HCT116 (cell line): Measurements from ENCODE around the gene CAST. TPM values are rescaled to one million over a fixed set of nuclear protein-coding genes. Genes with fewer than 3 reads are reported as not detected.

Experiments used
- ATAC-seq: fragments of 200-7000 bp; cut with Tn5 transposase; 2 replicates; pipeline ENCODE4 v1.9.1; 2020; ENCODE audit warnings: mild to moderate bottlenecking, moderate library complexity
- BruUV-seq: library from RNA; stranded (reverse); fragments of 400-500 nt; replicated peaks from 2 replicates; lab custom pipeline; 2021; lab: Mats Ljungman, UMichigan
- CTCF ChIA-PET: fragments of 300-600 bp; sonication (Branson Sonifier 250); formaldehyde crosslinking; loops from one replicate; lab custom pipeline; 2021; ENCODE audit warnings: antibody characterized with exemption; lab: Charles Lee
- POLR2A ChIA-PET: fragments of 300-600, 350-600 bp; sonication (Branson Sonifier 250); formaldehyde crosslinking; loops from one replicate; lab custom pipeline; 2021; ENCODE audit warnings: antibody characterized with exemption; lab: Charles Lee
- RAD21 ChIA-PET, 2 experiments: fragments of 300-600 bp; sonication (Branson Sonifier 250); formaldehyde crosslinking; loops; one replicate each; lab custom pipeline; 2023; ENCODE audit warnings: low total read pairs in 2 of 2; ENCODE audit not compliant: uncharacterized antibody in 2 of 2, unreplicated experiment in 2 of 2, low non-redundant PET in 1 of 2; lab: Charles Lee
- DNase-seq: peaks from one replicate; pipeline ENCODE4 v3.0.0-alpha.2; 2010; ENCODE audit warnings: low read depth, low spot score
- H2AFZ ChIP-seq: fragments of 200-600 bp; shearing (Covaris generic), sonication (generic); 2 replicates; pipeline ENCODE4 v1.6.1; 2017; ENCODE audit warnings: low read depth, mixed run types, mixed read lengths, antibody characterized with exemption, low read length; ENCODE audit not compliant: poor library complexity, severe bottlenecking
- H3K27ac ChIP-seq: 2 replicates; pipeline ENCODE4 v1.5.1; 2012; ENCODE audit warnings: low read depth, low read length
- H3K27me3 ChIP-seq: fragments of 200-600 bp; sonication (generic); 2 replicates; pipeline ENCODE4 v1.6.1; 2016; ENCODE audit warnings: mixed run types, low read length, mixed read lengths; ENCODE audit not compliant: insufficient read depth
- H3K36me3 ChIP-seq, 2 experiments: fragments of 200-500 bp in 1 of 2; fragments of 200-600 bp in 1 of 2; sonication (Bioruptor generic) in 1 of 2; sonication (generic) in 1 of 2; 2 replicates each; pipeline versions ENCODE4 v1.5.1 to v1.6.1; 2014 to 2016; ENCODE audit warnings: low read length in 2 of 2, inconsistent platforms in 1 of 2, mixed read lengths in 1 of 2, mixed run types in 1 of 2; ENCODE audit not compliant: insufficient read depth in 2 of 2, control insufficient read depth in 1 of 2
- H3K4me1 ChIP-seq, 2 experiments: fragments of 200-600 bp in 1 of 2; sonication (generic) in 1 of 2; 2 replicates each; pipeline versions ENCODE4 v1.5.1 to v1.6.1; 2012 to 2017; ENCODE audit warnings: low read length in 2 of 2, inconsistent platforms in 1 of 2, mild to moderate bottlenecking in 1 of 2, mixed read lengths in 1 of 2, mixed run types in 1 of 2, moderate library complexity in 1 of 2; ENCODE audit not compliant: insufficient read depth in 2 of 2, control insufficient read depth in 1 of 2
- H3K4me2 ChIP-seq: fragments of 200-600 bp; sonication (generic); 2 replicates; pipeline ENCODE4 v1.6.1; 2017; ENCODE audit warnings: mixed run types, low read length, mixed read lengths
- H3K4me3 ChIP-seq, 2 experiments: fragments of 200-600 bp in 1 of 2; sonication (generic) in 1 of 2; replicated peaks in 1 of 2; 2 replicates each; pipeline ENCODE4 v1.5.1; 2011 to 2016; ENCODE audit warnings: low read length in 2 of 2, control low read depth in 1 of 2, low read depth in 1 of 2, mild to moderate bottlenecking in 1 of 2, mixed read lengths in 1 of 2, mixed run types in 1 of 2
- H3K79me2 ChIP-seq: fragments of 200-600 bp; sonication (generic); 2 replicates; pipeline ENCODE4 v1.6.1; 2017; ENCODE audit warnings: mild to moderate bottlenecking, mixed run types, low read length, moderate library complexity, mixed read lengths; ENCODE audit not compliant: insufficient read depth
- H3K9ac ChIP-seq: fragments of 200-600 bp; sonication (generic); 2 replicates; pipeline ENCODE4 v1.6.1; 2016; ENCODE audit warnings: low read length, mixed read lengths
- H3K9me2 ChIP-seq: fragments of 200-600 bp; sonication (generic), shearing (Covaris generic); 2 replicates; pipeline ENCODE4 v1.6.1; 2017; ENCODE audit warnings: mixed run types, mild to moderate bottlenecking, moderate library complexity; ENCODE audit not compliant: insufficient read depth
- H3K9me3 ChIP-seq, 2 experiments: fragments of 200-500 bp in 1 of 2; fragments of 200-600 bp in 1 of 2; sonication (Bioruptor generic) in 1 of 2; sonication (generic) in 1 of 2; 2 replicates each; pipeline ENCODE4 v1.6.1; 2014 to 2017; ENCODE audit warnings: low read length in 2 of 2, mixed read lengths in 2 of 2, inconsistent platforms in 1 of 2, low read depth in 1 of 2, mild to moderate bottlenecking in 1 of 2, mixed run types in 1 of 2, moderate library complexity in 1 of 2; ENCODE audit not compliant: control insufficient read depth in 1 of 2, insufficient read depth in 1 of 2
- H4K20me1 ChIP-seq: fragments of 200-600 bp; sonication (generic), shearing (Covaris generic); 2 replicates; pipeline ENCODE4 v1.6.1; 2017; ENCODE audit warnings: mixed run types, mild to moderate bottlenecking, moderate library complexity; ENCODE audit not compliant: insufficient read depth
- CBX3 ChIP-seq: IDR thresholded peaks from 2 replicates; pipeline ENCODE4 v1.6.1; 2012; ENCODE audit warnings: low read depth
- CEBPB ChIP-seq: IDR thresholded peaks from 2 replicates; pipeline ENCODE4 v1.6.1; 2012; ENCODE audit warnings: low read depth
- ELF1 ChIP-seq: IDR thresholded peaks from 2 replicates; pipeline ENCODE4 v1.6.1; 2012; ENCODE audit warnings: low read depth, borderline replicate concordance
- FOSL1 ChIP-seq: IDR thresholded peaks from 2 replicates; pipeline ENCODE4 v1.6.1; 2012; ENCODE audit warnings: low read depth
- JUND ChIP-seq: IDR thresholded peaks from 2 replicates; pipeline ENCODE4 v1.6.1; 2012
- POLR2A ChIP-seq: IDR thresholded peaks from 2 replicates; pipeline ENCODE4 v1.7.0; 2011; ENCODE audit warnings: borderline replicate concordance; ENCODE audit not compliant: insufficient read depth, insufficient read length; ENCODE audit errors: extremely low read depth
- RAD21 ChIP-seq: IDR thresholded peaks from 2 replicates; pipeline ENCODE4 v1.6.1; 2012; ENCODE audit warnings: low read depth, mild to moderate bottlenecking
- SP1 ChIP-seq: IDR thresholded peaks from 2 replicates; pipeline ENCODE4 v1.6.1; 2012; ENCODE audit warnings: low read depth
- SRF ChIP-seq: IDR thresholded peaks from 2 replicates; pipeline ENCODE4 v1.6.1; 2012; ENCODE audit warnings: low read depth
- TCF7L2 ChIP-seq: IDR thresholded peaks from 2 replicates; pipeline ENCODE4 v1.7.0; 2011; ENCODE audit warnings: borderline replicate concordance, inconsistent platforms; ENCODE audit not compliant: insufficient read depth, insufficient read length; ENCODE audit errors: extremely low read depth
- YY1 ChIP-seq: IDR thresholded peaks from 2 replicates; pipeline ENCODE4 v1.6.1; 2011; ENCODE audit warnings: low read length, low read depth, moderate library complexity, mild to moderate bottlenecking; ENCODE audit not compliant: insufficient replicate concordance; ENCODE audit errors: extremely low read depth
- ZFX ChIP-seq: fragments of 450-650 bp; IDR thresholded peaks from 2 replicates; pipeline ENCODE4 v1.6.1; 2017
- ZNF274 ChIP-seq: fragments of 200-500 bp; sonication (Bioruptor generic); IDR thresholded peaks from 2 replicates; pipeline ENCODE4 v1.6.1; 2014; ENCODE audit warnings: mild to moderate bottlenecking, low read depth, low read length, inconsistent platforms
- intact Hi-C: fragments of 100-400 bp; cut with micrococcal nuclease; formaldehyde crosslinking; loops from 2 replicates; pipeline ENCODE4 v1.10.0; 2022
- total RNA-seq: library from RNA; stranded (reverse); gene quantifications from one replicate; pipeline ENCODE4 v1.2.1, GENCODE V29; 2021; ENCODE audit not compliant: unreplicated experiment
- TF ChIP-seq, protein P1 (sequence below), 3 experiments: fragments of 200-600 bp in 1 of 3; sonication (generic) in 1 of 3; IDR thresholded peaks in 2 of 3; conservative IDR thresholded peaks in 1 of 3; 2 replicates each; pipeline ENCODE4 v1.5.1; 2012 to 2017; ENCODE audit warnings: low read depth in 2 of 3, low read length in 2 of 3, antibody characterized with exemption in 1 of 3, borderline replicate concordance in 1 of 3, control low read depth in 1 of 3, mild to moderate bottlenecking in 1 of 3, mixed read lengths in 1 of 3, mixed run types in 1 of 3, moderate library complexity in 1 of 3; ENCODE audit not compliant: insufficient read depth in 1 of 3
- TF ChIP-seq, protein P2 (sequence below): IDR thresholded peaks from 2 replicates; pipeline ENCODE4 v1.6.1; 2011; ENCODE audit warnings: mild to moderate bottlenecking, low read length, moderate library complexity; ENCODE audit not compliant: insufficient replicate concordance; ENCODE audit errors: extremely low read depth
- TF ChIP-seq, protein P3 (sequence below): IDR thresholded peaks from 2 replicates; pipeline ENCODE4 v1.6.1; 2012; ENCODE audit warnings: low read depth
- TF ChIP-seq, protein P4 (sequence below): IDR thresholded peaks from 2 replicates; pipeline ENCODE4 v1.6.1; 2012
- TF ChIP-seq, protein P5 (sequence below): IDR thresholded peaks from 2 replicates; pipeline ENCODE4 v1.6.1; 2012

The CAST gene
- total RNA-seq, 1 experiment from 2014 or later, result 142 TPM

GRCh38 chr5:96680759-96681470 is 18.7 kb downstream of the CAST start:
- ATAC-seq, result no peak
- intact Hi-C loops, result no loop called here

More at GRCh38 chr5:96680759-96681470, 18.7 kb downstream of the CAST start:
- H3K9ac ChIP-seq, result no peak overlapping the region
- no peaks in the 10 kb centered on the region for H3K4me1 ChIP-seq
- no TSS peak for BruUV-seq
- no peak overlapping the region for H2AFZ ChIP-seq
- H3K27ac ChIP-seq, result no peak overlapping the region
- no peak overlapping the region for H3K4me3 ChIP-seq
- DNase-seq, result no peak
- H3K27me3 ChIP-seq, result no peaks in the 10 kb centered on the region
- no peaks in the 10 kb centered on the region for H4K20me1 ChIP-seq
- POLR2A ChIA-PET, result interaction anchor here (1.1 kb wide), 1 partner anchor 11 kb away, joined by 3 read pairs; no protein-coding TSS in a partner anchor
- no peak overlapping the region for H3K4me2 ChIP-seq
- no peaks in the 10 kb centered on the region for H3K36me3 ChIP-seq
- H3K79me2 ChIP-seq, result no peaks in the 10 kb centered on the region
- RAD21 ChIA-PET, result no interaction called here
- TF ChIP-seq TCF7L2, result no peak
- TF ChIP-seq, protein P1, sequence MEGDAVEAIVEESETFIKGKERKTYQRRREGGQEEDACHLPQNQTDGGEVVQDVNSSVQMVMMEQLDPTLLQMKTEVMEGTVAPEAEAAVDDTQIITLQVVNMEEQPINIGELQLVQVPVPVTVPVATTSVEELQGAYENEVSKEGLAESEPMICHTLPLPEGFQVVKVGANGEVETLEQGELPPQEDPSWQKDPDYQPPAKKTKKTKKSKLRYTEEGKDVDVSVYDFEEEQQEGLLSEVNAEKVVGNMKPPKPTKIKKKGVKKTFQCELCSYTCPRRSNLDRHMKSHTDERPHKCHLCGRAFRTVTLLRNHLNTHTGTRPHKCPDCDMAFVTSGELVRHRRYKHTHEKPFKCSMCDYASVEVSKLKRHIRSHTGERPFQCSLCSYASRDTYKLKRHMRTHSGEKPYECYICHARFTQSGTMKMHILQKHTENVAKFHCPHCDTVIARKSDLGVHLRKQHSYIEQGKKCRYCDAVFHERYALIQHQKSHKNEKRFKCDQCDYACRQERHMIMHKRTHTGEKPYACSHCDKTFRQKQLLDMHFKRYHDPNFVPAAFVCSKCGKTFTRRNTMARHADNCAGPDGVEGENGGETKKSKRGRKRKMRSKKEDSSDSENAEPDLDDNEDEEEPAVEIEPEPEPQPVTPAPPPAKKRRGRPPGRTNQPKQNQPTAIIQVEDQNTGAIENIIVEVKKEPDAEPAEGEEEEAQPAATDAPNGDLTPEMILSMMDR (IDR thresholded peaks at IDR 0.05 in 2 of 3, conservative IDR thresholded peaks at IDR 0.05 in 1 of 3; ENCODE audit: borderline replicate concordance in 1 of 3, insufficient read depth in 1 of 3, low read depth in 2 of 3, low read length in 2 of 3), result no peak
- no peak for TF ChIP-seq SRF
- no peak for TF ChIP-seq CEBPB
- TF ChIP-seq, protein P2, sequence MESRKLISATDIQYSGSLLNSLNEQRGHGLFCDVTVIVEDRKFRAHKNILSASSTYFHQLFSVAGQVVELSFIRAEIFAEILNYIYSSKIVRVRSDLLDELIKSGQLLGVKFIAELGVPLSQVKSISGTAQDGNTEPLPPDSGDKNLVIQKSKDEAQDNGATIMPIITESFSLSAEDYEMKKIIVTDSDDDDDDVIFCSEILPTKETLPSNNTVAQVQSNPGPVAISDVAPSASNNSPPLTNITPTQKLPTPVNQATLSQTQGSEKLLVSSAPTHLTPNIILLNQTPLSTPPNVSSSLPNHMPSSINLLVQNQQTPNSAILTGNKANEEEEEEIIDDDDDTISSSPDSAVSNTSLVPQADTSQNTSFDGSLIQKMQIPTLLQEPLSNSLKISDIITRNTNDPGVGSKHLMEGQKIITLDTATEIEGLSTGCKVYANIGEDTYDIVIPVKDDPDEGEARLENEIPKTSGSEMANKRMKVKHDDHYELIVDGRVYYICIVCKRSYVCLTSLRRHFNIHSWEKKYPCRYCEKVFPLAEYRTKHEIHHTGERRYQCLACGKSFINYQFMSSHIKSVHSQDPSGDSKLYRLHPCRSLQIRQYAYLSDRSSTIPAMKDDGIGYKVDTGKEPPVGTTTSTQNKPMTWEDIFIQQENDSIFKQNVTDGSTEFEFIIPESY, result no peak
- no peak for TF ChIP-seq YY1
- TF ChIP-seq, protein P3, sequence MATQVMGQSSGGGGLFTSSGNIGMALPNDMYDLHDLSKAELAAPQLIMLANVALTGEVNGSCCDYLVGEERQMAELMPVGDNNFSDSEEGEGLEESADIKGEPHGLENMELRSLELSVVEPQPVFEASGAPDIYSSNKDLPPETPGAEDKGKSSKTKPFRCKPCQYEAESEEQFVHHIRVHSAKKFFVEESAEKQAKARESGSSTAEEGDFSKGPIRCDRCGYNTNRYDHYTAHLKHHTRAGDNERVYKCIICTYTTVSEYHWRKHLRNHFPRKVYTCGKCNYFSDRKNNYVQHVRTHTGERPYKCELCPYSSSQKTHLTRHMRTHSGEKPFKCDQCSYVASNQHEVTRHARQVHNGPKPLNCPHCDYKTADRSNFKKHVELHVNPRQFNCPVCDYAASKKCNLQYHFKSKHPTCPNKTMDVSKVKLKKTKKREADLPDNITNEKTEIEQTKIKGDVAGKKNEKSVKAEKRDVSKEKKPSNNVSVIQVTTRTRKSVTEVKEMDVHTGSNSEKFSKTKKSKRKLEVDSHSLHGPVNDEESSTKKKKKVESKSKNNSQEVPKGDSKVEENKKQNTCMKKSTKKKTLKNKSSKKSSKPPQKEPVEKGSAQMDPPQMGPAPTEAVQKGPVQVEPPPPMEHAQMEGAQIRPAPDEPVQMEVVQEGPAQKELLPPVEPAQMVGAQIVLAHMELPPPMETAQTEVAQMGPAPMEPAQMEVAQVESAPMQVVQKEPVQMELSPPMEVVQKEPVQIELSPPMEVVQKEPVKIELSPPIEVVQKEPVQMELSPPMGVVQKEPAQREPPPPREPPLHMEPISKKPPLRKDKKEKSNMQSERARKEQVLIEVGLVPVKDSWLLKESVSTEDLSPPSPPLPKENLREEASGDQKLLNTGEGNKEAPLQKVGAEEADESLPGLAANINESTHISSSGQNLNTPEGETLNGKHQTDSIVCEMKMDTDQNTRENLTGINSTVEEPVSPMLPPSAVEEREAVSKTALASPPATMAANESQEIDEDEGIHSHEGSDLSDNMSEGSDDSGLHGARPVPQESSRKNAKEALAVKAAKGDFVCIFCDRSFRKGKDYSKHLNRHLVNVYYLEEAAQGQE, result no peak
- TF ChIP-seq CBX3, result no peak
- TF ChIP-seq JUND, result no peak
- TF ChIP-seq, protein P4, sequence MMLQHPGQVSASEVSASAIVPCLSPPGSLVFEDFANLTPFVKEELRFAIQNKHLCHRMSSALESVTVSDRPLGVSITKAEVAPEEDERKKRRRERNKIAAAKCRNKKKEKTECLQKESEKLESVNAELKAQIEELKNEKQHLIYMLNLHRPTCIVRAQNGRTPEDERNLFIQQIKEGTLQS, result no peak
- no peak for TF ChIP-seq ZFX
- TF ChIP-seq ELF1, result no peak
- no peak for TF ChIP-seq POLR2A
- TF ChIP-seq, protein P5, sequence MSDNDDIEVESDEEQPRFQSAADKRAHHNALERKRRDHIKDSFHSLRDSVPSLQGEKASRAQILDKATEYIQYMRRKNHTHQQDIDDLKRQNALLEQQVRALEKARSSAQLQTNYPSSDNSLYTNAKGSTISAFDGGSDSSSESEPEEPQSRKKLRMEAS, result no peak
- no peak for TF ChIP-seq FOSL1
- TF ChIP-seq RAD21, result no peak
- no peak for TF ChIP-seq SP1
- TF ChIP-seq ZNF274, result no peak
- TF ChIP-seq, all 23 proteins: peak for 0
- no peaks in the 10 kb centered on the region for H3K9me2 ChIP-seq
- H3K9me3 ChIP-seq, result no peaks in the 10 kb centered on the region
- CTCF ChIA-PET, result interaction anchor here (0.6 kb wide), 1 partner anchor 67 kb away, joined by 3 read pairs; no protein-coding TSS in a partner anchor
